Measurements from ENCODE around the gene RAB40AL. TPM values are rescaled to one million over a fixed set of nuclear protein-coding genes. Genes with fewer than 3 reads are reported as not detected.

RAB40AL gene
- total RNA-seq, 1 experiment from 2014 or later: 0.20 TPM

DNA sequence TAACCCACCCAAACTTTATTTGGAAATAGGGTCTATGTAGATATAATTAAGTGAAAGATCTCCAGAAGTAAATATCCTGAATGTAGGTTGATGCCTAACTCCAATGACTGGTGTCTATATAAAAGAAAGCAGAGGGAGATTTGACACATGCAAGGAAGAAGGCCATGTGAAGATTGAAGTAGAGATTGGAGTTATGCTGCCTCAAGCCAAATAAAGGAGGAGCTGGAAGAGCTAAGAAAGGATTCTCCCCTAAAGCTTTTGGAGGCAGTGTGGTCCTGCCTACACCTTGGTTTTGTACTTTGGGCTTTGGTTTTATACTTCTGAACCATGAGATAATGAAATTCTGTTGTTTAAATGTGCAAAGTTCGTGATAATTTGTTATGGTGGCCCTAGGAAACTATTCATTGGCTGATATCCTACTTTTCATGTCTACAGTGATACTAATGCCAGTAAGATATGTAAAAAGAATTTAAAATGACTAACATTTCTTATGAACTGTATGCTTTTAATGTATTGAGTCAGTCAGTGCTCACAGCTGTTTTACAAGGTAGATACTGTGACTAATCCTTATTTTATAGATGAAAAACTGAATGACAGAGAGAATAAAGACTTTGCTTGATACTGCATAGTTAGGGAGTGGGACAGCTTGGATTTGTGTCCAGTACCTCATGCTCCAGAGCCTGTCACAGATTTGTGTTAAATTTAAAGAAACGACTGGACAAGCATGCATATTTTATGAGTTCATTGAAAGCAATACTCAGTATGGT lies 5.9 kb upstream of the RAB40AL start (continued):
- no peak for TF ChIP-seq NR1H2 (CRISPR knock-in tag; IDR thresholded peaks at IDR 0.05)
- TF ChIP-seq ZNF263 (CRISPR knock-in tag; IDR thresholded peaks at IDR 0.05; ENCODE audit: low read depth): no peak
- TF ChIP-seq ZNF416 (CRISPR knock-in tag; IDR thresholded peaks at IDR 0.05): no peak
- TF ChIP-seq, protein P1, sequence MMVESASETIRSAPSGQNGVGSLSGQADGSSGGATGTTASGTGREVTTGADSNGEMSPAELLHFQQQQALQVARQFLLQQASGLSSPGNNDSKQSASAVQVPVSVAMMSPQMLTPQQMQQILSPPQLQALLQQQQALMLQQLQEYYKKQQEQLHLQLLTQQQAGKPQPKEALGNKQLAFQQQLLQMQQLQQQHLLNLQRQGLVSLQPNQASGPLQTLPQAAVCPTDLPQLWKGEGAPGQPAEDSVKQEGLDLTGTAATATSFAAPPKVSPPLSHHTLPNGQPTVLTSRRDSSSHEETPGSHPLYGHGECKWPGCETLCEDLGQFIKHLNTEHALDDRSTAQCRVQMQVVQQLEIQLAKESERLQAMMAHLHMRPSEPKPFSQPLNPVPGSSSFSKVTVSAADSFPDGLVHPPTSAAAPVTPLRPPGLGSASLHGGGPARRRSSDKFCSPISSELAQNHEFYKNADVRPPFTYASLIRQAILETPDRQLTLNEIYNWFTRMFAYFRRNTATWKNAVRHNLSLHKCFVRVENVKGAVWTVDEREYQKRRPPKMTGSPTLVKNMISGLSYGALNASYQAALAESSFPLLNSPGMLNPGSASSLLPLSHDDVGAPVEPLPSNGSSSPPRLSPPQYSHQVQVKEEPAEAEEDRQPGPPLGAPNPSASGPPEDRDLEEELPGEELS (CRISPR knock-in tag; IDR thresholded peaks at IDR 0.05): no peak
- TF ChIP-seq, protein P2, sequence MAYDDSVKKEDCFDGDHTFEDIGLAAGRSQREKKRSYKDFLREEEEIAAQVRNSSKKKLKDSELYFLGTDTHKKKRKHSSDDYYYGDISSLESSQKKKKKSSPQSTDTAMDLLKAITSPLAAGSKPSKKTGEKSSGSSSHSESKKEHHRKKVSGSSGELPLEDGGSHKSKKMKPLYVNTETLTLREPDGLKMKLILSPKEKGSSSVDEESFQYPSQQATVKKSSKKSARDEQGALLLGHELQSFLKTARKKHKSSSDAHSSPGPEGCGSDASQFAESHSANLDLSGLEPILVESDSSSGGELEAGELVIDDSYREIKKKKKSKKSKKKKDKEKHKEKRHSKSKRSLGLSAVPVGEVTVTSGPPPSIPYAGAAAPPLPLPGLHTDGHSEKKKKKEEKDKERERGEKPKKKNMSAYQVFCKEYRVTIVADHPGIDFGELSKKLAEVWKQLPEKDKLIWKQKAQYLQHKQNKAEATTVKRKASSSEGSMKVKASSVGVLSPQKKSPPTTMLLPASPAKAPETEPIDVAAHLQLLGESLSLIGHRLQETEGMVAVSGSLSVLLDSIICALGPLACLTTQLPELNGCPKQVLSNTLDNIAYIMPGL (CRISPR knock-in tag; IDR thresholded peaks at IDR 0.05): no peak
- no peak for TF ChIP-seq NR2C2 (CRISPR knock-in tag; IDR thresholded peaks at IDR 0.05)
- TF ChIP-seq STAT6 (CRISPR knock-in tag; conservative IDR thresholded peaks at IDR 0.05; ENCODE audit: low read depth): no peak
- no peak for TF ChIP-seq ZSCAN18 (CRISPR knock-in tag; IDR thresholded peaks at IDR 0.05)
- TF ChIP-seq, protein P3, sequence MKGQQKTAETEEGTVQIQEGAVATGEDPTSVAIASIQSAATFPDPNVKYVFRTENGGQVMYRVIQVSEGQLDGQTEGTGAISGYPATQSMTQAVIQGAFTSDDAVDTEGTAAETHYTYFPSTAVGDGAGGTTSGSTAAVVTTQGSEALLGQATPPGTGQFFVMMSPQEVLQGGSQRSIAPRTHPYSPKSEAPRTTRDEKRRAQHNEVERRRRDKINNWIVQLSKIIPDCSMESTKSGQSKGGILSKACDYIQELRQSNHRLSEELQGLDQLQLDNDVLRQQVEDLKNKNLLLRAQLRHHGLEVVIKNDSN (CRISPR knock-in tag; IDR thresholded peaks at IDR 0.05): no peak
- TF ChIP-seq SMAD3 (CRISPR knock-in tag; IDR thresholded peaks at IDR 0.05; ENCODE audit: borderline replicate concordance): no peak

DNA sequence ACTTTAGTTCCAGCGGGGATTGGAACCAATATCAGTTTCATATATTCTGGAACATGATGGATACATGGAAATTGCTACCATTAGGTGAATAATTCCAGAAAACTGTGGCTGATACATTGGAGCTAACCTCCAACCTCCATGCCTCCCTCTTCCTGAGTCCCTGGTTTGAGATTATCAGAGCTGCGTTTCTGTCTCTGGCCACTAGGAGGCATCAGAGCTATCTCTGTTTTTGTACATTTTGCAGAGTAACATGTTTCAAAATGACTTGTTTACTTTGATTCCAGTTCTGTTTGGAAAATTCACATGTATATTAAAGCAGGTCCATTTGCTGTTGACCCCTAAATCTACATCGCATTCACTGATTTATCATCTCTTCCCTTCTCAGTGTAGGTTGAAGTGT lies 2.4 kb upstream of the RAB40AL start:
- no peak for ATAC-seq

More for the DNA sequence above, 2.4 kb upstream of the RAB40AL start:
- Mint-ChIP-seq H3K27me3 (ENCODE audit: low read depth) (no peaks in the 10 kb centered on the region; the same call in 1 of the 2 replicates), H3K4me3 (no peak overlapping the region), H3K27ac (no peak overlapping the region), H3K9me3 (no peaks in the 10 kb centered on the region), H3K36me3 (no peaks in the 10 kb centered on the region), H3K4me1 (peaks cover 5% of the 10 kb centered on the region; the same call in 1 of the 2 replicates)
- peak; percentile 36 for DNase-seq (ENCODE audit: low spot score)
- ChIA-PET CTCF (interaction anchor here (0.6 to 3.3 kb wide), 14 partner anchors 9 to 155 kb away, joined by 3 to 45 read pairs (median 4); no protein-coding TSS in a partner anchor), POLR2A (no interaction called here)
- no peak for TF ChIP-seq TEAD4 (CRISPR knock-in tag; IDR thresholded peaks at IDR 0.05)
- TF ChIP-seq, protein P4, sequence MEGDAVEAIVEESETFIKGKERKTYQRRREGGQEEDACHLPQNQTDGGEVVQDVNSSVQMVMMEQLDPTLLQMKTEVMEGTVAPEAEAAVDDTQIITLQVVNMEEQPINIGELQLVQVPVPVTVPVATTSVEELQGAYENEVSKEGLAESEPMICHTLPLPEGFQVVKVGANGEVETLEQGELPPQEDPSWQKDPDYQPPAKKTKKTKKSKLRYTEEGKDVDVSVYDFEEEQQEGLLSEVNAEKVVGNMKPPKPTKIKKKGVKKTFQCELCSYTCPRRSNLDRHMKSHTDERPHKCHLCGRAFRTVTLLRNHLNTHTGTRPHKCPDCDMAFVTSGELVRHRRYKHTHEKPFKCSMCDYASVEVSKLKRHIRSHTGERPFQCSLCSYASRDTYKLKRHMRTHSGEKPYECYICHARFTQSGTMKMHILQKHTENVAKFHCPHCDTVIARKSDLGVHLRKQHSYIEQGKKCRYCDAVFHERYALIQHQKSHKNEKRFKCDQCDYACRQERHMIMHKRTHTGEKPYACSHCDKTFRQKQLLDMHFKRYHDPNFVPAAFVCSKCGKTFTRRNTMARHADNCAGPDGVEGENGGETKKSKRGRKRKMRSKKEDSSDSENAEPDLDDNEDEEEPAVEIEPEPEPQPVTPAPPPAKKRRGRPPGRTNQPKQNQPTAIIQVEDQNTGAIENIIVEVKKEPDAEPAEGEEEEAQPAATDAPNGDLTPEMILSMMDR (IDR thresholded peaks at IDR 0.05): peak; percentile 48; the same call in 1 of the 2 replicates
- TF ChIP-seq, protein P5, sequence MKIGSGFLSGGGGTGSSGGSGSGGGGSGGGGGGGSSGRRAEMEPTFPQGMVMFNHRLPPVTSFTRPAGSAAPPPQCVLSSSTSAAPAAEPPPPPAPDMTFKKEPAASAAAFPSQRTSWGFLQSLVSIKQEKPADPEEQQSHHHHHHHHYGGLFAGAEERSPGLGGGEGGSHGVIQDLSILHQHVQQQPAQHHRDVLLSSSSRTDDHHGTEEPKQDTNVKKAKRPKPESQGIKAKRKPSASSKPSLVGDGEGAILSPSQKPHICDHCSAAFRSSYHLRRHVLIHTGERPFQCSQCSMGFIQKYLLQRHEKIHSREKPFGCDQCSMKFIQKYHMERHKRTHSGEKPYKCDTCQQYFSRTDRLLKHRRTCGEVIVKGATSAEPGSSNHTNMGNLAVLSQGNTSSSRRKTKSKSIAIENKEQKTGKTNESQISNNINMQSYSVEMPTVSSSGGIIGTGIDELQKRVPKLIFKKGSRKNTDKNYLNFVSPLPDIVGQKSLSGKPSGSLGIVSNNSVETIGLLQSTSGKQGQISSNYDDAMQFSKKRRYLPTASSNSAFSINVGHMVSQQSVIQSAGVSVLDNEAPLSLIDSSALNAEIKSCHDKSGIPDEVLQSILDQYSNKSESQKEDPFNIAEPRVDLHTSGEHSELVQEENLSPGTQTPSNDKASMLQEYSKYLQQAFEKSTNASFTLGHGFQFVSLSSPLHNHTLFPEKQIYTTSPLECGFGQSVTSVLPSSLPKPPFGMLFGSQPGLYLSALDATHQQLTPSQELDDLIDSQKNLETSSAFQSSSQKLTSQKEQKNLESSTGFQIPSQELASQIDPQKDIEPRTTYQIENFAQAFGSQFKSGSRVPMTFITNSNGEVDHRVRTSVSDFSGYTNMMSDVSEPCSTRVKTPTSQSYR (CRISPR knock-in tag; IDR thresholded peaks at IDR 0.05): no peak
- TF ChIP-seq ESRRA (CRISPR knock-in tag; IDR thresholded peaks at IDR 0.05; ENCODE audit: borderline replicate concordance): no peak
- TF ChIP-seq GRHL2 (CRISPR knock-in tag; IDR thresholded peaks at IDR 0.05; ENCODE audit: insufficient replicate concordance, severe bottlenecking): no peak
- no peak for TF ChIP-seq GTF2I (CRISPR knock-in tag; conservative IDR thresholded peaks at IDR 0.05)

Data from WTC11 (cell line).